Brain microvascular endothelial cell (primary cell): Measurements from ENCODE around the gene CYP4F12.

ENCODE experiments used
- DNase-seq: peaks from one replicate; pipeline ENCODE4 v3.0.0-alpha.2; 2020
- H3K27ac ChIP-seq: fragments of 250-450 bp; sonication (Bioruptor Pico); 2 replicates; pipeline ENCODE4 v1.5.1; 2020; ENCODE audit warnings: mild to moderate bottlenecking, moderate library complexity
- H3K27me3 ChIP-seq: fragments of 250-450 bp; sonication (Bioruptor Pico); replicated peaks from 2 replicates; pipeline ENCODE4 v1.5.1; 2020; ENCODE audit warnings: mild to moderate bottlenecking
- H3K36me3 ChIP-seq: fragments of 250-450 bp; sonication (Bioruptor Pico); replicated peaks from 2 replicates; pipeline ENCODE4 v1.5.1; 2020; ENCODE audit warnings: mild to moderate bottlenecking
- H3K4me3 ChIP-seq: 2 replicates; pipeline ENCODE4 v1.5.1; 2011; ENCODE audit warnings: low read depth, mild to moderate bottlenecking, control low read depth, low read length, moderate library complexity
- CTCF ChIP-seq: IDR thresholded peaks from 2 replicates; pipeline ENCODE4 v1.5.1; 2011; ENCODE audit warnings: low read depth, mild to moderate bottlenecking, moderate library complexity, low read length, control low read depth, inconsistent platforms; ENCODE audit errors: missing control alignments
- in situ Hi-C: cut with HindIII; loops from 2 replicates; pipeline ENCODE4 v1.10.0; 2017; ENCODE audit warnings: low sequenced_read_pairs, low pct_ligation_motif_present

CYP4F12 gene

GRCh38 chr19:15640294-15640903 is 32.5 kb upstream of the CYP4F12 start, which contains the start of gene CYP4F3:
Gene CYP4F3, plus strand, starts transcription at chr19:15640897. Its CDS starts 519 bp downstream, at chr19:15641416.
- DNase-seq = no peak
- in situ Hi-C loops = no loop called here
- TF ChIP-seq CTCF = no peak
- Histone ChIP-seq H3K36me3 (no peaks in the 10 kb centered on the region), H3K27ac (no peak within 1 kb of the TSS), H3K27me3 (no peaks in the 10 kb centered on the region), H3K4me3 (no peak within 1 kb of the TSS)

- H3K36me3 ChIP-seq = no peaks in the 10 kb centered on the region
- TF ChIP-seq CTCF = no peak
- in situ Hi-C loops = no loop called here
- DNase-seq = no peak
- no peak overlapping the region for H3K27ac ChIP-seq
- H3K27me3 ChIP-seq = no peaks in the 10 kb centered on the region
- H3K4me3 ChIP-seq = no peak overlapping the region
Measured at GRCh38 chr19:15640904-15641597, 31.8 kb upstream of the CYP4F12 start.

GRCh38 chr19:15641901-15642491 is 30.9 kb upstream of the CYP4F12 start:
- DNase-seq = no peak
- H3K27ac ChIP-seq = no peak overlapping the region
- no peak for TF ChIP-seq CTCF

GRCh38 chr19:15642807-15643206 is 30.1 kb upstream of the CYP4F12 start:
- in situ Hi-C loops = no loop called here
- TF ChIP-seq CTCF = no peak
- no peak for DNase-seq
- no peaks in the 10 kb centered on the region for H3K27me3 ChIP-seq
- H3K36me3 ChIP-seq = no peaks in the 10 kb centered on the region
- H3K27ac ChIP-seq = no peak overlapping the region
- H3K4me3 ChIP-seq = no peak overlapping the region

More at GRCh38 chr19:15641901-15642491, 30.9 kb upstream of the CYP4F12 start:
- in situ Hi-C loops = no loop called here
- Histone ChIP-seq H3K4me3 (no peak overlapping the region), H3K36me3 (no peaks in the 10 kb centered on the region), H3K27me3 (no peaks in the 10 kb centered on the region)

- in situ Hi-C loops = no loop called here
- no peak overlapping the region for H3K27ac ChIP-seq
- no peak for DNase-seq
- H3K27me3 ChIP-seq = no peaks in the 10 kb centered on the region
- no peaks in the 10 kb centered on the region for H3K36me3 ChIP-seq
- no peak for TF ChIP-seq CTCF
- no peak overlapping the region for H3K4me3 ChIP-seq
Measured at GRCh38 chr19:15643387-15643786, 29.5 kb upstream of the CYP4F12 start.
